GM12878 (cell line): Measurements from ENCODE around the gene TTLL13. TPM values are rescaled to one million over a fixed set of nuclear protein-coding genes. Genes with fewer than 3 reads are reported as not detected.

Experiments
- BRCA1 ChIP-seq: IDR thresholded peaks from 2 replicates; pipeline ENCODE4 v1.6.1; 2011; ENCODE audit warnings: low read depth, low read length, improper control_type of control experiment
- JUND ChIP-seq: IDR thresholded peaks from 2 replicates; pipeline ENCODE4 v1.6.1; 2012; ENCODE audit warnings: low read depth, mild to moderate bottlenecking, low read length, improper control_type of control experiment, moderate library complexity
- MEF2B ChIP-seq: fragments of 450-650 bp; IDR thresholded peaks from 2 replicates; pipeline ENCODE4 v1.6.1; 2018; ENCODE audit warnings: mild to moderate bottlenecking, moderate library complexity; ENCODE audit not compliant: partially characterized antibody, poor library complexity, severe bottlenecking
- POLR2AphosphoS2 ChIP-seq: IDR thresholded peaks from 2 replicates; pipeline ENCODE4 v1.6.1; 2011; ENCODE audit warnings: low read depth, mild to moderate bottlenecking, low read length, improper control_type of control experiment, moderate library complexity
- RBBP5 ChIP-seq: fragments of 200-600 bp; sonication (generic); conservative IDR thresholded peaks from 2 replicates; pipeline ENCODE4 v1.6.1; 2016
- RCOR1 ChIP-seq: conservative IDR thresholded peaks from 2 replicates; pipeline ENCODE4 v1.6.1; 2012; ENCODE audit warnings: low read depth, low read length, improper control_type of control experiment
- SMARCA5 ChIP-seq: fragments of 450-650 bp; IDR thresholded peaks from 2 replicates; pipeline ENCODE4 v1.6.1; 2017; ENCODE audit warnings: mild to moderate bottlenecking
- STAT1 ChIP-seq: fragments of 450-650 bp; conservative IDR thresholded peaks from 2 replicates; pipeline ENCODE4 v1.6.1; 2014; ENCODE audit warnings: antibody characterized with exemption, mild to moderate bottlenecking
- SUZ12 ChIP-seq: fragments of 200-600 bp; sonication (generic); IDR thresholded peaks from one replicate; pipeline ENCODE4 v1.6.1; 2018; ENCODE audit warnings: antibody characterized with exemption, mild to moderate bottlenecking; ENCODE audit not compliant: unreplicated experiment
- TCF7 ChIP-seq: IDR thresholded peaks from 2 replicates; pipeline ENCODE4 v1.6.1; 2014; ENCODE audit warnings: antibody characterized with exemption, borderline replicate concordance
- ZNF274 ChIP-seq: IDR thresholded peaks from one replicate; pipeline ENCODE4 v1.8.0; 2011; ENCODE audit not compliant: insufficient read length, insufficient read depth
- polyA plus RNA-seq, 11 experiments: library from polyadenylated mRNA; depleted of rRNA in 4 of 11; unstranded in 6 of 11; stranded (reverse) in 5 of 11; fragments of >200 nt; fragmentation: Nextera tagmentation in 4 of 11; fragmentation: Illumina TruSeq in 1 of 11; extraction: Ambion mirVana in 4 of 11; extraction: Trizol in 1 of 11; gene quantifications; 1 replicate in 1 of 11; 2 replicates in 10 of 11; pipeline versions ENCODE4 v1.2.1 to v1.2.3, GENCODE V29; 2011 to 2016; ENCODE audit warnings: inconsistent platforms in 2 of 11, missing spikeins in 2 of 11, low read depth in 1 of 11
- total RNA-seq, 4 experiments: library from RNA; depleted of rRNA in 3 of 4; stranded (reverse); fragments of >200 nt in 3 of 4; fragmentation: Illumina TruSeq in 1 of 4; extraction: Trizol in 1 of 4; gene quantifications; 2 replicates each; pipeline versions ENCODE4 v1.2.1 to v1.2.3, GENCODE V29; 2013 to 2021
- TF ChIP-seq, protein P1 (sequence below): fragments of 450-650 bp; conservative IDR thresholded peaks from 2 replicates; pipeline ENCODE4 v1.6.1; 2017; ENCODE audit warnings: mild to moderate bottlenecking, moderate library complexity
- TF ChIP-seq, protein P2 (sequence below): IDR thresholded peaks from 2 replicates; pipeline ENCODE4 v1.6.1; 2012; ENCODE audit warnings: improper control_type of control experiment, low read depth, low read length; ENCODE audit not compliant: insufficient replicate concordance
- TF ChIP-seq, protein P3 (sequence below): fragments of 450-650 bp; IDR thresholded peaks from 2 replicates; pipeline ENCODE4 v1.6.1; 2017; ENCODE audit warnings: mild to moderate bottlenecking, moderate library complexity
- TF ChIP-seq, protein P4 (sequence below): fragments of 450-650 bp; IDR thresholded peaks from 2 replicates; pipeline ENCODE4 v1.6.1; 2018; ENCODE audit warnings: mild to moderate bottlenecking, low read depth, moderate library complexity; ENCODE audit not compliant: partially characterized antibody

Gene TTLL13
- total and polyA plus RNA-seq, 10 of the 15 experiments (the other 5 are each of a cell fraction or from before 2014, with no cell fraction given), result 0.03 to 0.32 (median 0.13) TPM; not detected in 1

DNA sequence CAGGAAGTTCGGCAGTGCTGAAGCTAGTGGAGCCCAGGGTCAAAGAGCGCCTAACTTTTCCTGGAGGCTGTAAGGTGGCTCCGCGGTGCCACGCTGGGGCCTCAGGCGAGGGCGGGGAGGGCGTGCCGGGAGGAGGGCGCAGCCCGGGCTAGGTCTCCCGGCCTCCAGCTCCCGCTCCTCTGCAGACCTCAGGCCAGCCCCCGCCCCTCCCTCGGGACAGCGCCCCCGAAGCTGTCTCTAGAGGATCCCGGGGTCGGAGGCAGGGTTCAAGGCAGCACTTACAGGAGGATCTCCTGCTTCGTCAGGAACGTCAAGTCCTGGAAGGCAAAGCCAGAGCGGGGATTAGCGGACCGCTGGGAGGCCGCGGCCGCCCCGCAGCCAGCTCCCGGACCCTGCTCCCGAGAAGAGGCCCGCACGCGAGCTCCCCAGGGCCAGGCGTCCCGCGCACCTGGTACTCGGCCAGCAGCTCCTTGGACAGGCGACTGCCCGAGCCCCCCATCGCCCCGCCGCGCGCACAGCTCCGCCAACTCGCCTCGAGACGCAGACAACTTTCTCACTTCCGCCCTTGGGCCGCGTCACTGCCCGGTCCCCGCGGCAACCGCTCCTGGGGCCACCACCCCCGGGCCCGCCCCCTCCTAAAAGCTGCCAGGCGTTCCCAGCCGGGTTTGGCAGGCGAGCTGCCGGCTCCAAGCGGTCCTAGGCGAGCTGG is 15.8 kb upstream of the TTLL13 start, which contains the start of gene CIB1 (continued):
- TF ChIP-seq SMARCA5 (no peak; the same call in 1 of the 2 replicates), MEF2B (peak; percentile 36), BRCA1 (no peak), POLR2AphosphoS2 (peak; percentile 61; the same call in 1 of the 2 replicates), ZNF274 (no peak), TCF7 (no peak), JUND (no peak), RCOR1 (no peak), RBBP5 (no peak), STAT1 (no peak), SUZ12 (no peak)
- TF ChIP-seq, protein P1, sequence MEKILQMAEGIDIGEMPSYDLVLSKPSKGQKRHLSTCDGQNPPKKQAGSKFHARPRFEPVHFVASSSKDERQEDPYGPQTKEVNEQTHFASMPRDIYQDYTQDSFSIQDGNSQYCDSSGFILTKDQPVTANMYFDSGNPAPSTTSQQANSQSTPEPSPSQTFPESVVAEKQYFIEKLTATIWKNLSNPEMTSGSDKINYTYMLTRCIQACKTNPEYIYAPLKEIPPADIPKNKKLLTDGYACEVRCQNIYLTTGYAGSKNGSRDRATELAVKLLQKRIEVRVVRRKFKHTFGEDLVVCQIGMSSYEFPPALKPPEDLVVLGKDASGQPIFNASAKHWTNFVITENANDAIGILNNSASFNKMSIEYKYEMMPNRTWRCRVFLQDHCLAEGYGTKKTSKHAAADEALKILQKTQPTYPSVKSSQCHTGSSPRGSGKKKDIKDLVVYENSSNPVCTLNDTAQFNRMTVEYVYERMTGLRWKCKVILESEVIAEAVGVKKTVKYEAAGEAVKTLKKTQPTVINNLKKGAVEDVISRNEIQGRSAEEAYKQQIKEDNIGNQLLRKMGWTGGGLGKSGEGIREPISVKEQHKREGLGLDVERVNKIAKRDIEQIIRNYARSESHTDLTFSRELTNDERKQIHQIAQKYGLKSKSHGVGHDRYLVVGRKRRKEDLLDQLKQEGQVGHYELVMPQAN, result peak; percentile 83
- TF ChIP-seq, protein P2, sequence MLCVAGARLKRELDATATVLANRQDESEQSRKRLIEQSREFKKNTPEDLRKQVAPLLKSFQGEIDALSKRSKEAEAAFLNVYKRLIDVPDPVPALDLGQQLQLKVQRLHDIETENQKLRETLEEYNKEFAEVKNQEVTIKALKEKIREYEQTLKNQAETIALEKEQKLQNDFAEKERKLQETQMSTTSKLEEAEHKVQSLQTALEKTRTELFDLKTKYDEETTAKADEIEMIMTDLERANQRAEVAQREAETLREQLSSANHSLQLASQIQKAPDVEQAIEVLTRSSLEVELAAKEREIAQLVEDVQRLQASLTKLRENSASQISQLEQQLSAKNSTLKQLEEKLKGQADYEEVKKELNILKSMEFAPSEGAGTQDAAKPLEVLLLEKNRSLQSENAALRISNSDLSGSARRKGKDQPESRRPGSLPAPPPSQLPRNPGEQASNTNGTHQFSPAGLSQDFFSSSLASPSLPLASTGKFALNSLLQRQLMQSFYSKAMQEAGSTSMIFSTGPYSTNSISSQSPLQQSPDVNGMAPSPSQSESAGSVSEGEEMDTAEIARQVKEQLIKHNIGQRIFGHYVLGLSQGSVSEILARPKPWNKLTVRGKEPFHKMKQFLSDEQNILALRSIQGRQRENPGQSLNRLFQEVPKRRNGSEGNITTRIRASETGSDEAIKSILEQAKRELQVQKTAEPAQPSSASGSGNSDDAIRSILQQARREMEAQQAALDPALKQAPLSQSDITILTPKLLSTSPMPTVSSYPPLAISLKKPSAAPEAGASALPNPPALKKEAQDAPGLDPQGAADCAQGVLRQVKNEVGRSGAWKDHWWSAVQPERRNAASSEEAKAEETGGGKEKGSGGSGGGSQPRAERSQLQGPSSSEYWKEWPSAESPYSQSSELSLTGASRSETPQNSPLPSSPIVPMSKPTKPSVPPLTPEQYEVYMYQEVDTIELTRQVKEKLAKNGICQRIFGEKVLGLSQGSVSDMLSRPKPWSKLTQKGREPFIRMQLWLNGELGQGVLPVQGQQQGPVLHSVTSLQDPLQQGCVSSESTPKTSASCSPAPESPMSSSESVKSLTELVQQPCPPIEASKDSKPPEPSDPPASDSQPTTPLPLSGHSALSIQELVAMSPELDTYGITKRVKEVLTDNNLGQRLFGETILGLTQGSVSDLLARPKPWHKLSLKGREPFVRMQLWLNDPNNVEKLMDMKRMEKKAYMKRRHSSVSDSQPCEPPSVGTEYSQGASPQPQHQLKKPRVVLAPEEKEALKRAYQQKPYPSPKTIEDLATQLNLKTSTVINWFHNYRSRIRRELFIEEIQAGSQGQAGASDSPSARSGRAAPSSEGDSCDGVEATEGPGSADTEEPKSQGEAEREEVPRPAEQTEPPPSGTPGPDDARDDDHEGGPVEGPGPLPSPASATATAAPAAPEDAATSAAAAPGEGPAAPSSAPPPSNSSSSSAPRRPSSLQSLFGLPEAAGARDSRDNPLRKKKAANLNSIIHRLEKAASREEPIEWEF, result no peak
- TF ChIP-seq, protein P3, sequence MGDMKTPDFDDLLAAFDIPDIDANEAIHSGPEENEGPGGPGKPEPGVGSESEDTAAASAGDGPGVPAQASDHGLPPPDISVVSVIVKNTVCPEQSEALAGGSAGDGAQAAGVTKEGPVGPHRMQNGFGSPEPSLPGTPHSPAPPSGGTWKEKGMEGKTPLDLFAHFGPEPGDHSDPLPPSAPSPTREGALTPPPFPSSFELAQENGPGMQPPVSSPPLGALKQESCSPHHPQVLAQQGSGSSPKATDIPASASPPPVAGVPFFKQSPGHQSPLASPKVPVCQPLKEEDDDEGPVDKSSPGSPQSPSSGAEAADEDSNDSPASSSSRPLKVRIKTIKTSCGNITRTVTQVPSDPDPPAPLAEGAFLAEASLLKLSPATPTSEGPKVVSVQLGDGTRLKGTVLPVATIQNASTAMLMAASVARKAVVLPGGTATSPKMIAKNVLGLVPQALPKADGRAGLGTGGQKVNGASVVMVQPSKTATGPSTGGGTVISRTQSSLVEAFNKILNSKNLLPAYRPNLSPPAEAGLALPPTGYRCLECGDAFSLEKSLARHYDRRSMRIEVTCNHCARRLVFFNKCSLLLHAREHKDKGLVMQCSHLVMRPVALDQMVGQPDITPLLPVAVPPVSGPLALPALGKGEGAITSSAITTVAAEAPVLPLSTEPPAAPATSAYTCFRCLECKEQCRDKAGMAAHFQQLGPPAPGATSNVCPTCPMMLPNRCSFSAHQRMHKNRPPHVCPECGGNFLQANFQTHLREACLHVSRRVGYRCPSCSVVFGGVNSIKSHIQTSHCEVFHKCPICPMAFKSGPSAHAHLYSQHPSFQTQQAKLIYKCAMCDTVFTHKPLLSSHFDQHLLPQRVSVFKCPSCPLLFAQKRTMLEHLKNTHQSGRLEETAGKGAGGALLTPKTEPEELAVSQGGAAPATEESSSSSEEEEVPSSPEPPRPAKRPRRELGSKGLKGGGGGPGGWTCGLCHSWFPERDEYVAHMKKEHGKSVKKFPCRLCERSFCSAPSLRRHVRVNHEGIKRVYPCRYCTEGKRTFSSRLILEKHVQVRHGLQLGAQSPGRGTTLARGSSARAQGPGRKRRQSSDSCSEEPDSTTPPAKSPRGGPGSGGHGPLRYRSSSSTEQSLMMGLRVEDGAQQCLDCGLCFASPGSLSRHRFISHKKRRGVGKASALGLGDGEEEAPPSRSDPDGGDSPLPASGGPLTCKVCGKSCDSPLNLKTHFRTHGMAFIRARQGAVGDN, result peak; percentile 3; the same call in 1 of the 2 replicates
- TF ChIP-seq, protein P4, sequence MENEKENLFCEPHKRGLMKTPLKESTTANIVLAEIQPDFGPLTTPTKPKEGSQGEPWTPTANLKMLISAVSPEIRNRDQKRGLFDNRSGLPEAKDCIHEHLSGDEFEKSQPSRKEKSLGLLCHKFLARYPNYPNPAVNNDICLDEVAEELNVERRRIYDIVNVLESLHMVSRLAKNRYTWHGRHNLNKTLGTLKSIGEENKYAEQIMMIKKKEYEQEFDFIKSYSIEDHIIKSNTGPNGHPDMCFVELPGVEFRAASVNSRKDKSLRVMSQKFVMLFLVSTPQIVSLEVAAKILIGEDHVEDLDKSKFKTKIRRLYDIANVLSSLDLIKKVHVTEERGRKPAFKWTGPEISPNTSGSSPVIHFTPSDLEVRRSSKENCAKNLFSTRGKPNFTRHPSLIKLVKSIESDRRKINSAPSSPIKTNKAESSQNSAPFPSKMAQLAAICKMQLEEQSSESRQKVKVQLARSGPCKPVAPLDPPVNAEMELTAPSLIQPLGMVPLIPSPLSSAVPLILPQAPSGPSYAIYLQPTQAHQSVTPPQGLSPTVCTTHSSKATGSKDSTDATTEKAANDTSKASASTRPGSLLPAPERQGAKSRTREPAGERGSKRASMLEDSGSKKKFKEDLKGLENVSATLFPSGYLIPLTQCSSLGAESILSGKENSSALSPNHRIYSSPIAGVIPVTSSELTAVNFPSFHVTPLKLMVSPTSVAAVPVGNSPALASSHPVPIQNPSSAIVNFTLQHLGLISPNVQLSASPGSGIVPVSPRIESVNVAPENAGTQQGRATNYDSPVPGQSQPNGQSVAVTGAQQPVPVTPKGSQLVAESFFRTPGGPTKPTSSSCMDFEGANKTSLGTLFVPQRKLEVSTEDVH, result no peak
